Heart left ventricle (tissue), 16 donors: Measurements from ENCODE around the gene HIPK2. TPM values are rescaled to one million over a fixed set of nuclear protein-coding genes. Genes with fewer than 3 reads are reported as not detected.

Source experiments
- ATAC-seq, 4 donors: fragments of 200-7000 bp; cut with Tn5 transposase; one replicate each; pipeline ENCODE4 v1.9.1; 2020 to 2022; ENCODE audit warnings: moderate library complexity in 4 of 4, mild to moderate bottlenecking in 3 of 4, moderate number of reproducible peaks in 1 of 4
- DNase-seq, 5 donors: peaks; one replicate each; pipeline ENCODE4 v3.0.0-alpha.2; 2020
- H3K27ac ChIP-seq, 12 donors: fragments of 200-600 bp; sonication (generic) in 4 of 12; one replicate each; pipeline versions ENCODE4 v1.5.0 to v1.8.0; 2016 to 2022; ENCODE audit warnings: mild to moderate bottlenecking in 2 of 12
- H3K27me3 ChIP-seq, 9 donors: fragments of 200-600 bp; sonication (generic) in 2 of 9; one replicate each; pipeline versions ENCODE4 v1.5.1 to v1.8.0; 2016 to 2022; ENCODE audit warnings: mild to moderate bottlenecking in 3 of 9
- H3K36me3 ChIP-seq, 9 donors: fragments of 200-600 bp; sonication (generic) in 2 of 9; one replicate each; pipeline versions ENCODE4 v1.5.0 to v1.8.0; 2018 to 2022; ENCODE audit warnings: mild to moderate bottlenecking in 2 of 9
- H3K4me1 ChIP-seq, 12 donors: fragments of 200-600 bp; sonication (generic) in 4 of 12; one replicate each; pipeline versions ENCODE4 v1.5.0 to v1.8.0; 2016 to 2022; ENCODE audit warnings: mild to moderate bottlenecking in 3 of 12
- H3K4me3 ChIP-seq, 12 donors: fragments of 200-600 bp; sonication (generic) in 4 of 12; one replicate each; pipeline versions ENCODE4 v1.5.0 to v1.8.0; 2017 to 2022; ENCODE audit warnings: mild to moderate bottlenecking in 9 of 12, moderate library complexity in 4 of 12
- H3K9me3 ChIP-seq, 12 donors: fragments of 200-600 bp; sonication (generic) in 4 of 12; one replicate each; pipeline versions ENCODE4 v1.5.0 to v1.8.0; 2016 to 2022; ENCODE audit warnings: mild to moderate bottlenecking in 1 of 12
- POLR2A ChIP-seq, 2 donors: fragments of 450-650 bp; IDR thresholded peaks; one replicate each; pipeline ENCODE4 v1.6.1; 2017; ENCODE audit warnings: antibody characterized with exemption in 2 of 2, mild to moderate bottlenecking in 2 of 2, moderate library complexity in 2 of 2
- WGBS, 4 donors: extraction: QIAGEN DNeasy Blood & Tissue Kit in 2 of 4; methylation state at CpG; one replicate each; pipeline versions ENCODE4 v1.1.5 to v1.1.7; 2013 to 2018; 5-methylcytosine and 5-hydroxymethylcytosine counted together
- intact Hi-C, 10 donors: fragments of 100-400 bp; cut with DNase I; formaldehyde crosslinking; loops; one replicate each; pipeline versions ENCODE4 v1.11.1 to v1.14.2; 2022
- polyA plus RNA-seq, 2 donors: library from polyadenylated mRNA; stranded (reverse); fragments of 200-250 nt; gene quantifications; one replicate each; pipeline ENCODE4 v1.2.3, GENCODE V29; 2013
- total RNA-seq, 9 donors: library from RNA; depleted of rRNA in 2 of 9; stranded (reverse); fragments of >200 nt in 2 of 9; fragmentation: NEBNext Ultra II Directional in 3 of 9; extraction: Animal tissue kit (Norgen Biotek cat#: 25700) in 3 of 9; gene quantifications; one replicate each; pipeline versions ENCODE4 v1.1.0 to v1.2.4, GENCODE V29; 2016 to 2023
- TF ChIP-seq, protein P1 (sequence below), 12 donors: fragments of 200-600 bp; sonication (generic) in 4 of 12; IDR thresholded peaks; one replicate each; pipeline versions ENCODE4 v1.5.0 to v1.8.0; 2018 to 2022; ENCODE audit warnings: antibody characterized with exemption in 12 of 12, mild to moderate bottlenecking in 5 of 12
- donor health status: ischemic (EF 13 %, LVEDD 7.1; RV severe dilation, severe dysfunction).
- donor health status: healthy with polysubstance abuse.
- donor health status: DM: no; HTN: yes; CAD: no.
- donor health status: DM: no; HTN: no; CAD: no.
- donor health status: ischemic (EF 25% LVEDD 6.9; RV normal size, moderate dysfunction).
- donor health status: ischemic (EF 25% LVEDD 5.7; RV mildly dilated, moderate dysfunction).
- donor health status: healthy.
- donor health status: DM: yes; HTN: yes; CAD: no.
- donor health status: ischemic (EF 35%, LVEDD 5.7; RV mildly dilated, moderate dysfunction).
- donor health status: nonischemic (EF 11% LVEDD 7.7; RV severe dilation, severe dysfunction).
- donor health status: DM: yes; HTN: yes; CAD: no.
- donor health status: PGD.
- donor health status: ischemic (EF 29% LVEDD 5.4; RV normal size, mild dysfunction).
- donor health status: nonischemic (EF 23%, LVEDD 6.1; RV moderate dilation, normal function).

The HIPK2 gene
- total and polyA plus RNA-seq, 11 donors, result 43.2 to 244 (median 143) TPM

DNA sequence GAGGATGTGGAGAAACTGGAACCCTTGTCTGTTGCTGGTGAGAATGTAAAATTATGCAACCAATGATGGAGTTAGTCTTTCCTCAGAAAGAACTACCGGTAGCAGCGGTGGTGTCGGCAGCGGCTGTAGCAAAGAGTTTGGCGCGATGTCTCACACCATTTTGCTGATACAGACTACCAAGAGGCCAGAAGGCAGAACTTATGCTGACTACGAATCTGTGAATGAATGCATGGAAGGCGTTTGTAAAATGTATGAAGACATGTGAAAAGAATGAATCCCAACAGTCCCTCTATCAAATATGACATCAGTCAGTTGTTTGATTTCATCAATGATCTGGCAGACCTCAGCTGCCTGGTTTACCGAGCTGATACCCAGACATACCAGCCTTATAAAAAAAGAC lies 243.7 kb downstream of the HIPK2 start:
- H3K27me3 ChIP-seq, result peaks cover 0 to 5% (median 0%) of the 10 kb centered on the region in 9 donors
- H3K9me3 ChIP-seq, result no peaks in the 10 kb centered on the region
- H3K27ac ChIP-seq, result no peak overlapping the region
- H3K36me3 ChIP-seq, result no peaks in the 10 kb centered on the region
- WGBS, 4 donors, result 86 to 90% (median 89%) methylated on average over 9 of the region's 9 CpGs
- no peak overlapping the region for H3K4me3 ChIP-seq
- no peak for TF ChIP-seq POLR2A (IDR thresholded peaks at IDR 0.05)
- TF ChIP-seq, protein P1, sequence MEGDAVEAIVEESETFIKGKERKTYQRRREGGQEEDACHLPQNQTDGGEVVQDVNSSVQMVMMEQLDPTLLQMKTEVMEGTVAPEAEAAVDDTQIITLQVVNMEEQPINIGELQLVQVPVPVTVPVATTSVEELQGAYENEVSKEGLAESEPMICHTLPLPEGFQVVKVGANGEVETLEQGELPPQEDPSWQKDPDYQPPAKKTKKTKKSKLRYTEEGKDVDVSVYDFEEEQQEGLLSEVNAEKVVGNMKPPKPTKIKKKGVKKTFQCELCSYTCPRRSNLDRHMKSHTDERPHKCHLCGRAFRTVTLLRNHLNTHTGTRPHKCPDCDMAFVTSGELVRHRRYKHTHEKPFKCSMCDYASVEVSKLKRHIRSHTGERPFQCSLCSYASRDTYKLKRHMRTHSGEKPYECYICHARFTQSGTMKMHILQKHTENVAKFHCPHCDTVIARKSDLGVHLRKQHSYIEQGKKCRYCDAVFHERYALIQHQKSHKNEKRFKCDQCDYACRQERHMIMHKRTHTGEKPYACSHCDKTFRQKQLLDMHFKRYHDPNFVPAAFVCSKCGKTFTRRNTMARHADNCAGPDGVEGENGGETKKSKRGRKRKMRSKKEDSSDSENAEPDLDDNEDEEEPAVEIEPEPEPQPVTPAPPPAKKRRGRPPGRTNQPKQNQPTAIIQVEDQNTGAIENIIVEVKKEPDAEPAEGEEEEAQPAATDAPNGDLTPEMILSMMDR (IDR thresholded peaks at IDR 0.05), result no peak
- ATAC-seq, result no peak
- no peak for DNase-seq
- no peaks in the 10 kb centered on the region for H3K4me1 ChIP-seq
- intact Hi-C loops, result no loop called here

DNA sequence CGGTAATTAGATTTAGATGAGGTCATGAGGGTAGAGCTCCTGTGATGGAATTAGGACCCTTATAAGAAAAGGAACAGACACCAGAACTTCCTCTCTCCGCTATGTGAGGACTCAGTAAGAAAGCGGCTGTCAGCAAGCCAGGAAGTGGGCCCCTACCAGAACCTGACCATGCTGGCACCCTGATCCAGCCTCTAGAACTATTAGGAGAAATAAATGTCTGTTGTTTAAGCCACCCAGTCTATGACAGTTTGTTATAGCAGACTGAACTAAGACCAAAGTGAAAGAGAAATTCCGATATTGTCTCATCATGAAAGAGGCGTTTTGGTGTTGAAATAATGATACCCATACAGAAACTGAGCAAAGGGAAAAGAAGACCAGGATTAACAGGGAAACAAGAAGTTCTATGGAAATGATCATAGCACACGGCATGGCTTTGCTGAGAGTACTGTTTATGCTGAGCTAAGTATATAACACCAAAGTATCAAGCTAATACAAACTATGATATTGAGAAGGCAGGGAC lies 245.1 kb downstream of the HIPK2 start:
- Histone ChIP-seq H3K4me1 (no peaks in the 10 kb centered on the region), H3K9me3 (no peaks in the 10 kb centered on the region), H3K4me3 (no peak overlapping the region), H3K27me3 (peaks cover 0 to 5% (median 0%) of the 10 kb centered on the region in 9 donors), H3K36me3 (no peaks in the 10 kb centered on the region), H3K27ac (no peak overlapping the region)
- DNase-seq, result no peak
- TF ChIP-seq POLR2A (IDR thresholded peaks at IDR 0.05), result no peak
- TF ChIP-seq, protein P1 (IDR thresholded peaks at IDR 0.05), result no peak
- no peak for ATAC-seq
- intact Hi-C loops, result no loop called here
- 90 to 91% (median 90%) methylated on average over 6 of the region's 6 CpGs for WGBS, 4 donors

DNA sequence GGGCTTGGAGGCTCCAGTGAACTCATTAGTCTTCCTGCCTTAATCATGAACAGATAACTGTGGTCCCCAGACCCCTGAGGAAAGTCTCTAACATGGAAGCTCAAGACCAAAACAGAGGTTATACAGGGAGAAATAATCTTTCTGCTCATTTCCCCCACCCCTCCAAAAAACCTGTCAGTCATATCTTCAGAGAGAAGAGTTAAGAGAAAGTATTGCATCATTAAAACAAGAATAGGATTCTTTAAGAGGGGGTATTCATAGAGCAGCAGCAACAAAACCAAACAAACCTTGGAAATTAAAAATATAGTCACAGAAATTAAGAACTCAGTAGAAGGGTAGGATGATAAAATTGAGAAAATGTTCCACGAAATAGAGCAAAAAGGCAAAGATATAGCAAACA lies 246.7 kb downstream of the HIPK2 start:
- Histone ChIP-seq H3K36me3 (no peaks in the 10 kb centered on the region), H3K27me3 (peaks cover 0 to 5% (median 0%) of the 10 kb centered on the region in 9 donors), H3K27ac (no peak overlapping the region), H3K4me3 (no peak overlapping the region), H3K9me3 (no peaks in the 10 kb centered on the region), H3K4me1 (no peaks in the 10 kb centered on the region)
- WGBS, 4 donors, result 83 to 93% (median 89%) methylated on average over 1 of the region's 1 CpG
- DNase-seq, result no peak
- ATAC-seq, result no peak
- TF ChIP-seq, protein P1 (IDR thresholded peaks at IDR 0.05), result no peak
- no peak for TF ChIP-seq POLR2A (IDR thresholded peaks at IDR 0.05)
- intact Hi-C loops, result no loop called here

DNA sequence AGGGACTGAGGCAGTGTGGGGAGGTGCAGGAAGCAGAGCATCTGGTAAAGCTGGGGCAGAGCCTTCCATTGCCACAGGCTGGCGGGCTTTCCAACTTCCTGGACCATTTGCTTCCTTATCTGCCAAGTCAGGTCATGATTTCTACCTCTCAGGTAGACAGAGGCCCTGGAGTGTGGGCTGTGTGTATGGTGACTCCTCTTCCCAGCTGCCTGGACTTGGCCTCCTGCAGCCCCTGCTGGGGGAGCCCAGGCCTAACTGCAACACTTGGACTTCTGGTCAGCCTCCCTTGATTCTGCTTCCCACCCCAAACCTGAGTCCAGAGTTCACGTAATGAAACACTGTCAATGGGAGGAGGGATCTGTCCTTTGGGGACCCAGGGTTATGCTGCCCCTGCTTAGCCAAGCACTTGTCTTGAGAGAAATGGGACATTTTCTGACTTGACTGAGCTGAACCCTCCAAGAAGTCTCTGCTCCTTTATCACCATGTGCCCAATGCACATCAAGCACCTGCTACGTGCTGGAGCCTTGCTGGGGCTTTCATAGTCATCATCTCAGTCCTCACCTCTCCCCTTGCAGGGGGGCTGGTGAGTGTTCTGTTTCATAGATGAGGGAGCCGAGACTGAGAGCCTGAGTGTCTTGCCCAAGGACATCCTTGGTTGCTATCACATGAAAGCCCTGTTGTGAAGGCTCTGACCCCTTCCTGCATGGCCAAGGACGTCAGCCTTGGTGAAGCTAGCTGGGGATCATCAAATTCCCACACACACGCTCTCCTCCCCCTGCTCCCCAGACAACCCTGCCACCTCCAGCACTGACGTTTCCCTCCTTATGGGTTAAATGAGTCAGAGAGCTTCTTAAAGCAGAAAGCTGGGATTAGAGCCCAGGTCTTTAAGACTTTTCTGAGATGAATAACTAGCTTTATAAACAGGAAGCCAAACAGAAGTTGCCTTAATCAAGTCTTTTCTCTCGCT lies 250.9 kb downstream of the HIPK2 start:
- H3K4me3 ChIP-seq, result no peak overlapping the region
- H3K27me3 ChIP-seq, result peaks cover 0 to 29% (median 18%) of the 10 kb centered on the region in 9 donors
- no peak overlapping the region for H3K27ac ChIP-seq
- H3K36me3 ChIP-seq, result no peaks in the 10 kb centered on the region
- DNase-seq (no peak), ATAC-seq (no peak)
- intact Hi-C loops, result no loop called here
- WGBS, 4 donors, result 68 to 77% (median 74%) methylated on average over 7 to 8 of the region's 8 CpGs
- H3K9me3 ChIP-seq, result no peaks in the 10 kb centered on the region
- H3K4me1 ChIP-seq, result peaks cover 0 to 13% (median 0%) of the 10 kb centered on the region in 12 donors
- no peak for TF ChIP-seq POLR2A (IDR thresholded peaks at IDR 0.05)
- TF ChIP-seq, protein P1 (IDR thresholded peaks at IDR 0.05), result no peak
